Fibroblast of lung (primary cell): Measurements from ENCODE around the gene SMG7. TPM values are rescaled to one million over a fixed set of nuclear protein-coding genes. Genes with fewer than 3 reads are reported as not detected.

ENCODE experiments used
- DNase-seq, 2 donors: peaks; one replicate each; pipeline versions ENCODE4 v3.0.0 to v3.0.0-alpha.2; 2010; ENCODE audit warnings: low read depth in 2 of 2
- H2AFZ ChIP-seq: 2 replicates; pipeline ENCODE4 v1.5.1; 2012; ENCODE audit warnings: low read length, control low read depth, inconsistent platforms
- H3K27ac ChIP-seq: 2 replicates; pipeline ENCODE4 v1.5.1; 2011; ENCODE audit warnings: low read length, control low read depth; ENCODE audit not compliant: insufficient read depth
- H3K27me3 ChIP-seq: 2 replicates; pipeline ENCODE4 v1.5.1; 2011; ENCODE audit warnings: mild to moderate bottlenecking, low read length; ENCODE audit not compliant: control insufficient read depth, insufficient read depth
- H3K36me3 ChIP-seq: 2 replicates; pipeline ENCODE4 v1.5.1; 2011; ENCODE audit warnings: low read length; ENCODE audit not compliant: control insufficient read depth, insufficient read depth
- H3K4me1 ChIP-seq: 2 replicates; pipeline ENCODE4 v1.5.1; 2011; ENCODE audit warnings: low read length; ENCODE audit not compliant: control insufficient read depth, insufficient read depth; ENCODE audit errors: extremely low read depth
- H3K4me2 ChIP-seq: 2 replicates; pipeline ENCODE4 v1.5.1; 2011; ENCODE audit warnings: low read length, control low read depth; ENCODE audit not compliant: insufficient read depth; ENCODE audit errors: extremely low read depth
- H3K4me3 ChIP-seq, 4 experiments: fragments of 200-600 bp in 1 of 4; sonication (generic) in 1 of 4; replicated peaks in 1 of 4; 2 replicates each; pipeline ENCODE4 v1.5.1; 2011 to 2016; ENCODE audit warnings: low read length in 4 of 4, low read depth in 3 of 4, mild to moderate bottlenecking in 3 of 4, control low read depth in 2 of 4, inconsistent platforms in 1 of 4, mixed read lengths in 1 of 4; ENCODE audit not compliant: insufficient read depth in 1 of 4; ENCODE audit errors: control extremely low read depth in 1 of 4
- H3K79me2 ChIP-seq: 2 replicates; pipeline ENCODE4 v1.5.1; 2012; ENCODE audit warnings: mild to moderate bottlenecking, low read length, inconsistent platforms; ENCODE audit not compliant: control insufficient read depth, insufficient read depth
- H3K9ac ChIP-seq: 2 replicates; pipeline ENCODE4 v1.5.1; 2011; ENCODE audit warnings: mild to moderate bottlenecking, low read length, control low read depth; ENCODE audit not compliant: insufficient read depth
- H3K9me3 ChIP-seq: 2 replicates; pipeline ENCODE4 v1.5.1; 2012; ENCODE audit warnings: low read depth, low read length; ENCODE audit not compliant: control insufficient read depth, insufficient read depth
- H4K20me1 ChIP-seq: 2 replicates; pipeline ENCODE4 v1.5.1; 2011; ENCODE audit warnings: low read length; ENCODE audit not compliant: control insufficient read depth, insufficient read depth; ENCODE audit errors: extremely low read depth
- EZH2 ChIP-seq: IDR thresholded peaks from 2 replicates; pipeline ENCODE4 v1.5.1; 2012; ENCODE audit warnings: low read length, control low read depth, mild to moderate bottlenecking; ENCODE audit errors: missing control alignments
- polyA plus RNA-seq, 2 donors: library from polyadenylated mRNA; depleted of rRNA in 1 of 2; stranded (reverse) in 1 of 2; unstranded in 1 of 2; fragments of >200 nt; gene quantifications; 2 replicates each; pipeline ENCODE4 v1.2.1, GENCODE V29; 2011 to 2012; ENCODE audit warnings: missing spikeins in 1 of 2
- total RNA-seq: library from RNA; depleted of rRNA; stranded (reverse); fragments of >200 nt; gene quantifications from 2 replicates; pipeline ENCODE4 v1.2.1, GENCODE V29; 2014
- TF ChIP-seq, protein P1 (sequence below), 2 donors: IDR thresholded peaks in 1 of 2; conservative IDR thresholded peaks in 1 of 2; 1 replicate in 1 of 2; 2 replicates in 1 of 2; pipeline ENCODE4 v1.5.1; 2011 to 2012; ENCODE audit warnings: low read length in 2 of 2, control low read depth in 1 of 2, inconsistent platforms in 1 of 2, low read depth in 1 of 2, mild to moderate bottlenecking in 1 of 2

The SMG7 gene
- total and polyA plus RNA-seq, 2 donors (not counting 1 experiment from before 2014, with no cell fraction given) = 23.1 to 30.7 TPM

DNA sequence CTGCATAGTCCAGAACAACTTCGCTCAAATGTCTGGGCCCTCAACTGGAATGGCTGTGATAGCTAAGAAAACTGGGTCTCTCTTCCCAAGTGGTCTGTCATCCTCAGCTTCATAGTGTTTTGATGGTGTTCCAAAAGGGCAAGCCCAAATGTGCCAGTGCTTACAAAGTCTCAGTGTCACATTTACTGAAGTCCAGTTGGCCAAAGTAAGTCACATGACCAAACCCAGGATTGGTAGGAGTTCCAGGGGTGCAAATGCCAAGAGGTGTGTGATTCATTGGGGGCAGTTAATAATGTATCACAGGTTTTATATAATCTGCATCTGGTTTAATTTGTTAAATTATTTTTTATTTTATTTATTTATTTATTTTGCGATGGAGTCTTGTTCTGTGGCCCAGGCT lies 24.9 kb downstream of the SMG7 start:
- Histone ChIP-seq H3K4me3 (no peak overlapping the region), H3K27me3 (no peaks in the 10 kb centered on the region), H3K4me1 (no peaks in the 10 kb centered on the region), H3K27ac (no peak overlapping the region), H3K36me3 (no peaks in the 10 kb centered on the region), H3K9me3 (no peaks in the 10 kb centered on the region), H3K79me2 (peaks cover 39% of the 10 kb centered on the region), H3K9ac (no peak overlapping the region), H3K4me2 (no peak overlapping the region), H2AFZ (no peak overlapping the region), H4K20me1 (no peaks in the 10 kb centered on the region)
- TF ChIP-seq EZH2 = no peak
- TF ChIP-seq, protein P1, sequence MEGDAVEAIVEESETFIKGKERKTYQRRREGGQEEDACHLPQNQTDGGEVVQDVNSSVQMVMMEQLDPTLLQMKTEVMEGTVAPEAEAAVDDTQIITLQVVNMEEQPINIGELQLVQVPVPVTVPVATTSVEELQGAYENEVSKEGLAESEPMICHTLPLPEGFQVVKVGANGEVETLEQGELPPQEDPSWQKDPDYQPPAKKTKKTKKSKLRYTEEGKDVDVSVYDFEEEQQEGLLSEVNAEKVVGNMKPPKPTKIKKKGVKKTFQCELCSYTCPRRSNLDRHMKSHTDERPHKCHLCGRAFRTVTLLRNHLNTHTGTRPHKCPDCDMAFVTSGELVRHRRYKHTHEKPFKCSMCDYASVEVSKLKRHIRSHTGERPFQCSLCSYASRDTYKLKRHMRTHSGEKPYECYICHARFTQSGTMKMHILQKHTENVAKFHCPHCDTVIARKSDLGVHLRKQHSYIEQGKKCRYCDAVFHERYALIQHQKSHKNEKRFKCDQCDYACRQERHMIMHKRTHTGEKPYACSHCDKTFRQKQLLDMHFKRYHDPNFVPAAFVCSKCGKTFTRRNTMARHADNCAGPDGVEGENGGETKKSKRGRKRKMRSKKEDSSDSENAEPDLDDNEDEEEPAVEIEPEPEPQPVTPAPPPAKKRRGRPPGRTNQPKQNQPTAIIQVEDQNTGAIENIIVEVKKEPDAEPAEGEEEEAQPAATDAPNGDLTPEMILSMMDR (conservative IDR thresholded peaks at IDR 0.05 in 1 of 2, IDR thresholded peaks at IDR 0.05 in 1 of 2; ENCODE audit: low read depth in 1 of 2, low read length in 2 of 2) = no peak
- no peak for DNase-seq

DNA sequence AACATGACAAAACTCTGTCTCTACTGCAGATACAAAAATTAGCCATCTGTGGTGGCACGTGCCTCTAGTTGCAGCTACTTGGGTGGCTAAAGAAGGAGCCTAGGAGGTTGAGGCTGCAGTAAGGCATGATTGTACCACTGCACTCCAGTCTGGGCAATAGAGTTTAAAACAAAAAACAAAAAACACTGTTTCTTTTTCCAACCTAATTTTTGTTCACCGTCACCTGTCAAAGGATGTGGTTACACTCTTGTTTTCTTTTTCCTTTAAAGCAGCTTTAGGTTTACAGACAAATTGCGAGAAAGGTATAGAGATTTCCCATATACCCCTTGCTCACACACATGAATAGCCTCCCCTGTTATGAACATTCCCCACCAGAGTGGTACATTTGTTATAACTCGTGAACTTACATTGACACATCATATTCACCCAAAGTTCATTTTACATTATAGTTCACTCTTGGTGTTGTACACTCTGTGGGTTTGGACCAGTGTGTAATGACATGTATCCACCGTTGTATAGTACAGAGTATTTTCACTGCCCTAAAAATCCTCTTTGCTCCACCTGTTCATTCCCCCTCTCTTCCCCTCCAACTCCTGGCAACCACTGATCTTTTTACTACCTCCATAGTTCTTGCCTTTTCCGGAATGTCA lies 26.2 kb downstream of the SMG7 start:
- Histone ChIP-seq H3K27ac (no peak overlapping the region), H3K4me1 (no peaks in the 10 kb centered on the region), H3K4me2 (no peak overlapping the region), H3K4me3 (no peak overlapping the region), H2AFZ (no peak overlapping the region), H3K9ac (no peak overlapping the region), H3K36me3 (no peaks in the 10 kb centered on the region), H3K79me2 (peaks cover 40% of the 10 kb centered on the region), H3K27me3 (no peaks in the 10 kb centered on the region), H3K9me3 (no peaks in the 10 kb centered on the region), H4K20me1 (no peaks in the 10 kb centered on the region)
- DNase-seq = no peak
- TF ChIP-seq EZH2 = no peak
- TF ChIP-seq, protein P1 (conservative IDR thresholded peaks at IDR 0.05 in 1 of 2, IDR thresholded peaks at IDR 0.05 in 1 of 2; ENCODE audit: low read depth in 1 of 2, low read length in 2 of 2) = no peak

DNA sequence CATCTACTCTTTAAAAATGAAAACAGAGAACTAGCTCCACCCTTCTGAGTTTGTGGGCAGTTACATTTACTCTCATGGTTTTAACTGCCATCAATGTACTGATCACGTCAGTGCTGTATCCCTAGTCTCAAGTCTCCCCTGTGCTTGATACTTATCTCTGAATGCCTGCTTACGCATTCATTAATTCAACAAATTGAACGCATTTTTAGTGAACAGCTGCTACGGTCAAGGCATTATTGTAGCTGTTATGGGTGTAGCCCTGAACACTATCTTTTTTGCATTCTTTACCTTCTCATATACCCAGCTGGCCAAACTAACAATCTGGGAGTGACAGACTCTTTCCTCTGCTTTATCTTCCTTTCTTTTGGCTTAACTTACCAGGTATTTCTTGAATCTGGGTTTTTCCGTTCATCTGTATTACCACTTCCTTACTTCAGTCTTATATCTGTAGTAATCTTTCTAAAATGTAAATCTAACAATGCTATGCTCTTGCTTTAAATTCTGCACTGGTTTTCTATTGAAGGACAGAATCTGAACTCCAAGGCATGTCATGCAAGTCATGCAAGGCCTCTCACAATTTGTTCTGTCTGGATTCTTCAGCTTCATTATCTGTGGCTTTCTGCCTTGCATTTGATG lies 33.3 kb downstream of the SMG7 start:
- Histone ChIP-seq H3K27me3 (no peaks in the 10 kb centered on the region), H3K9me3 (no peaks in the 10 kb centered on the region), H2AFZ (no peak overlapping the region), H3K27ac (no peak overlapping the region), H3K9ac (no peak overlapping the region), H3K4me2 (no peak overlapping the region), H3K36me3 (no peaks in the 10 kb centered on the region), H3K4me1 (no peaks in the 10 kb centered on the region), H3K4me3 (no peak overlapping the region), H4K20me1 (no peaks in the 10 kb centered on the region), H3K79me2 (peaks cover 21% of the 10 kb centered on the region)
- TF ChIP-seq EZH2 = no peak
- TF ChIP-seq, protein P1 (conservative IDR thresholded peaks at IDR 0.05 in 1 of 2, IDR thresholded peaks at IDR 0.05 in 1 of 2; ENCODE audit: low read depth in 1 of 2, low read length in 2 of 2) = no peak
- no peak for DNase-seq
